Hematopoietic multipotent progenitor cell (in vitro differentiated cells): ENCODE measurements around the gene ZNF627. TPM values are rescaled to one million over a fixed set of nuclear protein-coding genes. Genes with fewer than 3 reads are reported as not detected.

Source experiments
- total RNA-seq: library from RNA; depleted of rRNA; stranded (reverse); fragments of >200 nt; gene quantifications from one replicate; pipeline ENCODE4 v1.2.3, GENCODE V29; 2012

ZNF627 gene
- total RNA-seq, 1 donor: 13.5 TPM

Other genes with a start within 250 kb of the ZNF627 start
- gene PLPPR2, start 242.1 kb upstream of the ZNF627 start, total RNA-seq: 8.1 TPM
- 4.6 TPM for gene SWSAP1, start 222.8 kb upstream of the ZNF627 start, total RNA-seq
- 21.8 TPM for gene EPOR, start 213.2 kb upstream of the ZNF627 start, total RNA-seq
- gene RGL3, start 178.2 kb upstream of the ZNF627 start, total RNA-seq: not detected
- gene ODAD3, start 162.4 kb upstream of the ZNF627 start, total RNA-seq: under 0.01 TPM
- gene PRKCSH, start 161.8 kb upstream of the ZNF627 start, total RNA-seq: 221 TPM
- gene ELAVL3, start 116.4 kb upstream of the ZNF627 start, total RNA-seq: 0.27 TPM
- 12.4 TPM for gene ZNF653, start 91.6 kb upstream of the ZNF627 start, total RNA-seq
- gene ECSIT, start 68.3 kb upstream of the ZNF627 start, total RNA-seq: 99.4 TPM
- gene CNN1, start 58.6 kb upstream of the ZNF627 start, total RNA-seq: under 0.01 TPM
- 56.3 TPM for gene ELOF1, start 38.3 kb upstream of the ZNF627 start, total RNA-seq
- 18.0 TPM for gene ACP5, start 19.8 kb upstream of the ZNF627 start, total RNA-seq
- gene ZNF823, start 141.5 kb downstream of the ZNF627 start, total RNA-seq: 4.8 TPM
- gene ZNF441, start 169.5 kb downstream of the ZNF627 start, total RNA-seq: 4.6 TPM
- gene ZNF491, start 201.0 kb downstream of the ZNF627 start, total RNA-seq: 1.9 TPM
- gene ZNF440, start 216.8 kb downstream of the ZNF627 start, total RNA-seq: 5.7 TPM